ENCODE results near the gene GLO1.
"Not testable (repeated sequence)": the region's sequence is repeated elsewhere in the genome, so short reads cannot be mapped to it uniquely, and the experiment has no call there.

Gene GLO1

DNA sequence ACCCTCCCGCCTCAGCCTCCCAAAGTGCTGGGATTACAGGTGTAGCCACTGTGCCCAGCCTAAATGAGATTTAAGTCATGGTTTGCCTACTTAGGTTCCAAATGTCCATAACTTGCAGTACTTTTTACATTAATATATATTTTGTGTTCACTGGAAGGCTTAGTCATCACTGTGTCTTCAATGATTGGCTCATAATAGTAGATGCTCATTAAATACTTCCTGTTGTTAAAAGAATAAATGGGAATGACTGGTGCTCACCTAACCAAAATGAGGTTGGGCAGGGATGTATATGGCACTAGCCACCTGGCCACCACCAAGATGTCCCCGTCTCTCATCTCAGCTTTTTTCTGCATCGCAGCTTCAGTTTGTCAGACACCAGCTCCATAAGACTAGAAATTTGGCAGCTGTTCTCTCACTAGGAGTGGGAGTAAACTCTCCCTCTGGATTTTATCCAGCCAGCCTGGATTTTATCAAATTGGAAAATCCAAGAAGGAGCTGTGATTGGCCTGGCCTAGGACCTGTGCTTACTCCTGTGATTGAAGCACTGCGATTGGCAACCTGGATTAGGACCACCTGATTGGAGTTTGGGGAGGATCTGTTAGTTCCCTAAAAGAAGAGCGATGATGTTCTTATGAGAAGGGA lies 1.1 kb upstream of the GLO1 start:
- no peak for DNase-seq

DNA sequence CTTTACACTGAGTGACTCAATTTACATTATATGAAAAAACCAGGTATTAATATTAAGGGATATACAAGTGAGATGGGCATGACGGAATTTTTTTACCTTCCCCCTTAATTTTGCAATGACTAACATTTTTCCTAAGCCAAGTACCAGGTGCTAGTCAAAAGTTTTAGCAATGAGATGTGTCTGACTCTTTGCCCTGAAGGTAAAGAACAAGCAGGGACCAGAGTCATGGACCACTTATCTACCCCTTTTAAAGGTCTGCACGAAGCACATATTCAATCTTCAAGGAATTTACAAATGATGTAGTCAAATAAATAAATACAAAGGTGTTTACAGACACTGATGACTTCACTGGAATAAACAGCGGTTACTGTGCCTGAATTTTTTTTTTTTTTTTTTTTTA lies 1.4 kb downstream of the GLO1 start:
- no peak for DNase-seq

DNA sequence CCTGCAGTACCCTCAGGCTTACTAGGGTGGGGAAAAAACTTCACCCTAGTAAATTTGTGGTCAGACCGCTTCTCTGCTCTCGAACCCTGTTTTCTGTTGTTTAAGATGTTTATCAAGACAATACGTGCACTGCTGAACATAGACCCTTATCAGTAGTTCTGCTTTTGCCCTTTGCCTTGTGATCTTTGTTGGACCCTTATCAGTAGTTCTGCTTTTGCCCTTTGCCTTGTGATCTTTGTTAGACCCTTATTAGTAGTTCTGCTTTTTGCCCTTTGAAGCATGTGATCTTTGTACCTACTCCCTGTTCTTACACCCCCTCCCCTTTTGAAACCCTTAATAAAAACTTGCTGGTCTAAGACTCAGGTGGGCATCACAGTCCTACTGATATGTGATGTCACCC lies 3.2 kb downstream of the GLO1 start:
- not testable (repeated sequence) for DNase-seq

DNA sequence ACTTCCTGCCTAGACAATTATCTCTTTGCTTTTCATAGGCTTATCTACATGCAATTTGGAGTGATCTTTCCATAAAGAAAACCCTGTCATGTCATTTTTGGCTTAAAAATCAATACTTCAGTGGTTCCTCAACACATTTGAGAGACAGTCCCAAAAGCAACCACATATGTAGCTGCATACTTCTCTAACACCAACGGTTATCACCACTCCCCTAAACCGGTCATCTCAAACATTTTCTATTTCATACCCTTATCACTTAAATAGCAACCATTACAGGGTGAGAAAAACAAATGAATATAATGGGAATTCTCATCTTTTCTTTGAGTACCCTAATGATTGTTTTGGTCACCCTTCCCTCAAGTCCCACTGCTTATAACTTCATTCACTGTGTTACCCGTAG lies 5.1 kb downstream of the GLO1 start:
- no peak for DNase-seq

DNA sequence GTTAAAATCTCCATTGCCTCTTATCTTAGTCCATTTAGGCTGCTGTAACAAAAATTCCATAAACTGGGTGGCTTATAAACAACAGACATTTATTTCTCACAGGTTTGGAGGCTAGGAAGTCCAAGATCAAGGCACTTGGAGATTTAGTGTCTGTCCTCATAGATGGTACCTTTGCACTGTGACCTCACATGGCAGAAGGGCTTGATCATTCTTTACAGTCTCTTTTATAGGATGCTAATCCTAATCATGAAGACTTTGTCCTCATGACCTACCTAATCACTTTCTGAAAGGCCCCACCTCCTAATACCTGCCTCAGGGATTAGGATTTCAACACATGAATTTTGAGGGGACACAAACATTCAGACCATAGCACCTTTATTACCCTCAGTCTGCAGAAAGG lies 6.6 kb downstream of the GLO1 start:
- DNase-seq = no peak

DNA sequence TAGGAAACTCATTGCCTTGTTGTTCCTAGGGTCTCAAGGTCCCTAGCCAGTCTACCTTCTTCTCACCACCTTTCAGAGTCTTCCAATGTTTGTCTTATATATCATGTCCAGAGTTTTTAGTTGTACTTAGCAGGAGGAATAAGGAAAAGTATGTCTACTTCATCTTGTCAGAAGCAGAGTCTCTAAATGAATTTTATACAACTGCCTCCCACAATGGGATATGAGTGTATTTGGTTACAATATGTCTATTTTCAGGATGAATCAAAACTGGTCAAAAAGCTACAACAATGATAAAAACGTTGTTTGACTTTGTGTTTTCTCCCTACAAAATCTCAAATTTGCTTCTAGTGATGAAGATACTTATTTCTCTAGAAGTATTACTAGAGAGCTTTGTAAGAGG lies 7.0 kb downstream of the GLO1 start:
- no peak for DNase-seq

DNA sequence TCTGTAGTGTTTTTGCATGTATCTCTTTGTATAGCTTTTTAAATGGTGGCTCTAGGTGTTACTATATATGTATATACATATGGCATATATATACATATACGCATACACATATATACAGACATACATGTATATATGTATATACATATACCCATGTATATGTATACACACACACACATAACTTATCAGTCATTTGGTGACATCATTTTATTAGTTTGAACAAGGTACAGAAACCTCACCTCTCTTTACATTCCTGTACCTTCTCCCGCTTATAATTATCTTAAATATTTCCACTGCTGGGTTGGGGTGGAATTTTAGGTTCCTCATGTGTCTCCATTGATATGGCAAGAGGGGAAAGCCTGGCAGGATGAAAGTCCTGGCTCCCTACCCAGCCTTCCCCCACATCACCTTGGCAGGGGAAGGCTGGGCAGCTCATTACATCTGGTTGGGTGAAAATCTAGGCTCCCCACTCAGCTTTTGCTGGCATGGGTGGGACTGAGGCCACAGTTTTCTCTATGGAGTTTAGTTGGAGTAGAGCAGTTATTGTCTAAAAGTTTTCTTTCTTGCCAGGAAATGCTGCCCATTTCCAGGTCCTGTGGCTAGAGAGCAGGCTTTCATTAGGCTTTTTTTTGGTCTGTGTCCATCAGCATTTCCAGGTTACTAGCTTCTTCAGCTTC lies 7.6 kb downstream of the GLO1 start:
- no peak for DNase-seq

DNA sequence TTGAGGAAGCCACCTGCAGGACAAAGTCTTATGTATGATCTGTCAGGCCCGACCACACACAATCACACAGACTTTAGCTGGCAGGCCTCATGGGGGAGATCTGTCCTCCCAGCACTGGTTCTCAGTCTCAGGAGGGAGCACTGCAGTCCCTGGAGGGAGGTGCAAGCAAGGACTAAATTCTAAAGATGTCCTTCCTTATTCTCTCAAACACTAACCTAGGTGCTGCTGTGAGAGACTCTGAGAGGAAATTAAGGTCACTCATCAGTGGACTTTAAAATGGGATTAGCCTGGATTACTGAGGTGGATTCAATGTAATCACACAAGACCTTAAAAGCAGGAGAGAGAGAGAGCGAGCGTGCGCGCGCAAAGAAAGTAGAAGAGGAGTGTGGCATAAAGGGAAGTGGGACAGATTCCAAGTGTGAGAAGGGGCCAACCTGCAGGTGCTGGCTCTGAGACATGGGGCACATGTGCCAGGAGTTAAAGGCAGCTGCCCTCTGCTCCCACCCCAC lies 14.3 kb downstream of the GLO1 start:
- DNase-seq = no peak

DNA sequence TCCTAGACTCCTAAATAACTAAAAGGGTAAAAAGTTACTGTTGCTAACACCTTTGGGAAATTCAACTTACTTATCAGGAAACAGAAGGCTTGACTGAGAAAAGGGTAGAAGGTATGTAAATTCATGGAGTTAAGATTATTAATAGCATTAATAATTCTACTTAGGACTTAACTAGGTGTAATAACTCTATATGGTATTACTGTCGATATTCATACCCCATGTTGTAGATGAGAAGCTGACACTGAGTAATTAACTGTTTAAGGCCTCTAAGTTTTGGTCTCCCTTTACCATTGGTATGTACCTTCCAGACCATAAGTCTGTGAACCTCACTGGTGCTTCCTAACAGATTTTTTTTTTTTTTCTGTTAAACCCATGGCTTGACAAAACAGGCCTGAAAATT lies 15.4 kb downstream of the GLO1 start:
- DNase-seq = no peak

DNA sequence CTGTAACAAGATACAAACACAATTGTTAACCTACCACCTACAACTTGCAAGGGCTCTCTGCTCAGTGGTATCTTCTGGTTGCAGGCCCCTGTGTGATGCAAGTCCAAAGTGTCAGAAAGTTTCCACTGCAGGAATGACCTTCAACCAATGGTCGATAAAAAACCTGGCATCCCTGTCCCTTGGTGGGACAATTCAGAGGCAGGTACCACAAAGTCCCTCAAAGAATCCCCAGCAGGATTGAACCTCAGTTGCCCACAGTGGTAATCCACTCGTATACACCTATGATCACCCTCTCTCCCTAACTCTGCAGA lies 15.9 kb downstream of the GLO1 start:
- DNase-seq = no peak

DNA sequence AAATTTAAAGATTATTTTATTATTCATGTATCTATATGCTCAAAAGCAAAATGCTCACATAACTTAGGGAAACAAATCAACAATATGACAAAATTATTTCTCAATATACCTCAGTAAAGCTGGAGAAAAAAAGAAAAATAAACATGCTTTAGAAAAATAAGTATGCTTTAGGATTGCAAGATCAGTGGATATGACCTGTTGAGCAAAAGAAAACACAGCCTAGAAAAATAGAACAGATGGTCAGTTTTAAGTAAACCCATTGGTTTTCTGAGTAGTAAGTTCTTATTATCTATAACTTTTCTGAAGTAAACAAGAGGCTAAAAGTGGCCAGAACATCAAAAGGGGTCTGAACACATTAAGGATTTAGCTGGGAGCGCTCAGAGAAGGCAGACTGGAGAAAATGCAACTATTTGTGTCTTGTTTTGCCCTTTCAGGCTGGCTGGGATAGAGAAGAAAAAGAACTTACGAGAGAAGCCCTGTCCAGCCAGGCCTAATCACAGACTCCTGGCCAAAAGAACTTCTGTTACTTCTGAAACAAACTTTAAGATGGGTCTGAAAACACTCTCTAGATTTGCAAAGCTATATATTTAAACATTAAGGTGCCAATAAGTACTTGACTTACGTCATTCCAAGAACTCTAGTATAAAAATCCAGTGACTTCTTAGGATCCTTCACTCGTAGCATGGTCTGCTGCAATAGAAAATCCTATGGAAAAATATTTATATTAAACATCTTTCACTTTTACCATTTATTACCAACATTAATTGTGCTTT lies 16.5 kb downstream of the GLO1 start:
- no peak for DNase-seq

DNA sequence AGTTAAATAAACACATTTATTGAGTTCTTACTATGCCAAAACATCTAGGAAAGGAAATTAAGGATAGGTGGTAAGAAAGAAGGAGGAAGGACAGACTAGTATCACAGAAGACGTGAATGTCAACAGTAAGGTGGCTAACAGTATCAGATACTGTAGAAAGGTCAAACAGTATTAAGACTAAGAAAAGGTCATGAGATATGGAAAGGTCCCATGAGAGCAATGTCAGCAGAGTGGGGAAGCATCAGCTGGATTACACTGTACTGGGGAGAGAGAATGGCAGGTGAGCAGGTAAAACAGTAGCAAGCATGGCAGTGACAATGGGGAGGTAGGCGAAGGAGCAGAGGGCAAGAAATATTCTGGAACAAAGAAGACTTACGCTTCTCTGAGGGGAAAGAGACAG lies 18.0 kb downstream of the GLO1 start:
- DNase-seq = no peak

DNA sequence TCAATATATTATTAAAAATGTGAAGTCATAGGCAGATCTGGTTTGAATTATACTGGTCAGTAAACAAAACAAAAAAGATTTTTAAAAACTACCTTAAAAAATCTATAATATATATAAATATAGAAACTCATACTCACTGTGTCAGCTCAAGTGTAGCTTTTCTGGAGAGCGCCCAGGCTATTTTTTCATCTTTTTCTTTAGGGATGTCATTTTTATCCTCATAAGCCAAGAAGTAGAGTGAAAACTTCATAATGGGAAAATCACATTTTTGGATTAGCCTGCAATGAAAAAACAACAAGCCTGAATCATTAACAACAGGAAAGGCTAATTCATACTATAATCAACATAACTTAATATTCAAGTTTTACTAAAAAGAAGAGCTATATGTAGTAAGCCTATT lies 18.7 kb downstream of the GLO1 start:
- DNase-seq = no peak

DNA sequence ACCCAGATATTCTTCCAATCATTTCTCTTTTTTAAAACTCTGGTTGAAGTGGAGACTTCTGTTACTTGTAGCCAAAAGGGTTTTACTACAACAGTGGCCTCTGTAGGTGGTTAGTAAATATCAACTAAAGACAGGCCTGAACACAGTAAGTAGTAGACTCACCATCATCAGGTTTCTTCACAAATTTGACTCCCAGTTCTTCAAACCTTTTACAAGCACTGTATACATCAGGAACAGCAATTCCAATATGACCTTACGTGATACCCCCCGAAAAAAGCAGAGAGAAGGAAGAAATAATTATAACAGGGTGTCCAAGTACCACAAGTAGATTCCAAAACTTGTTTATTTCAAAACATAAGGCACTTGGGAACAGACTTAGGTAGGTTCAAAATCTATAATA lies 21.1 kb downstream of the GLO1 start:
- DNase-seq = no peak

DNA sequence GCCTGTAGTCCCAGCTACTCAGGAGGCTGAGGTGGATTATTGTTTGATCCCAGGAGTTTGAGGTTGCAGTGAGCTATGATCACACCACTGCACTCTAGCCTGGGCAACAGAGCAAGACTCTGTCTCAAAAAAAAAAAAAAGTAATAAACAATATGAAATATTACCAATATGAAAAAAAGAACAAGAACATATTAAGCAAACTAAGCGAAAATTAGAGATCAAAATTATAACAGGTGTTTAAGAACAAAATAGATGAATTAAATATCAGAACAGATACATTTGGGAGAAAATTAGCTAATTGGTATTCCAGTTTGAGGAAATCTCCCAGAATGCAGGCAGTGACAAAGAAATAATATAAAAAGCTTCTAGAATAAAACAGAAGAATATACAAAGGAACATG lies 23.3 kb downstream of the GLO1 start:
- no peak for DNase-seq

DNA sequence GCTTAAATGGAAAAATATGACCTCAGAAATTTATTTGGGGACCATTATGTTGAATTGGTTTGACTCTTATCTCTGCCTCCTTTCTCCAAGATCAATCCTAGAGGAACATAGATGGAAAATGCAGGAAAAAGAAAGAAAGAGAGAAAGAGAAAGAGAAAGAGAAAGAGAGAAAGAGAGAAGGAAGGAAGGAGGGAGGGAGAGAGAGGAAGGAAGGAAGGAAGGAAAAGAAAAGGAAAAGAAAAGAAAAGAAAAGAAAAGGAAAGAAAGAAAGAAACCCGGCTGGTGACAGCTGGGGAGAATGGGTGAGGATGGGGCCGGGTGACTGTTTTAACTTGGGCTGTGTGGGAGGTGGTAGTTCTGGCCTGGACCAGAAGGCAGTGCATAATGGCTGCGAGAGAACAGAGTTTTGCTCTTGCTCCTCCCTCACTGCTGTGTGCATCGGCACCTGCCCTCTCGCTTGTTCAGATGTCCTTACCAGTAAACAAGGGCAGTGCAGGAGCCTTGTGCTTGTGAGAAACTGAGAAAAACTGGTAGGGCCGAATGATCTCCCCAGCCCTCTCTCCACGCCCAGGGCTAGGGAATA lies 24.7 kb downstream of the GLO1 start:
- DNase-seq = no peak

DNA sequence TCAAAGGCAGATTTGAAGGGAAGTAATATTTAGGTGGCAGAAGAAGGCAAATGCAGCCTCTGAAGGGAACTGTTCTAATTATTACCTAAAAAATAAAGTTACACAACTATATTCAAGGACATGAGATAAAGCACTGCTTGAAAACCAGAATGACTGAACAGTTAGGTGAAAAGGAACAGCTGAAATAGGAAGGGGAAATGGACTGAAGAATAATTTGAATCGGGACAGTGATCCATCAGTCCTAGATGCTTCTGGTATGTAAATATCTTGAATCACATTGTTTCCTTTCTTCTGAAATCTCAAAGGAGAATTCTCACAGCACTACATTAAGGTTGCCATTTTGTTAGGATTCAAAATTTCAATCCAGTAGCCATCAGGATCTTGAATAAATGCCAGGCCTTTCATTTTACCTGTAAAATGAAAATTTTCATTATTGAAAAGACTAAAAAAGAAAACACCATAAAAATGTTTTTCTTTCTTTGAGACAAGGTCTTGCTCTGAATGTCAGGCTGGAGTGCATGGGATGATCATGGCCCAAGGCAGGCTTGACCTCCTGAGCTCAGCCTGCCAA lies 25.9 kb downstream of the GLO1 start:
- no peak for DNase-seq

DNA sequence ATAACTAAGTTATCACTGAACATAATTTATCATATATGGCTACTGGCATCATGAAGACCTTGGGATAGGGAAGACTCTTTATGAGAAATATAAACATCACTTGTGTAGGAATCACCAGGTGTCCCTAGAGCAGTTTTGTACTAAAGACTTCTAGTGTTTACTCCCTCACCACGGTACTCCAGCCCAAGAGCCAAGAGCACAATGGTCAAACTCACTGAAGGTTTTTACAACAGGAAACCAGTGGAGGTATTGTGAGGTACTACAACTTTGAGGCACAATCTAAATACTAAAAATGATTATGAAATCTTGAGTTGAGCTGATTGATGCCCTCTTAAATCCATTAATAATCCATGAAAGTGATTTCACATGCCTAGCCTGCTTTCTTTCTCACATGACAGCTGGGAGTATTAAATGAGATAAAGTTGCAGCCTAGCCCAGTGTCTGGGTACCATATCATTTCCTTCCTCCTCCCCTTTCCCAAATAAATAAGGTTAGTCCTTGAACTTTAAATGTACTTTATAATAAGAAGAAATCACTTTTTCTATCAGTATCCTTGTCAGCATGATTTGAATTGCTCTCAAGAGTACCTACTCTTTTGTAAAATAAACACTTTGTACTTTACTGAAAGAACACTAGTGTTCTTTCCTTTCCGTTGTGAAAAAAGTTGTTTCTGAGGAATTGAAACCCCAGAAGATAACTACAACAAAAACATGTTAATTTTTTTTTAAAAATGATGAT lies 26.5 kb downstream of the GLO1 start:
- no peak for DNase-seq

DNA sequence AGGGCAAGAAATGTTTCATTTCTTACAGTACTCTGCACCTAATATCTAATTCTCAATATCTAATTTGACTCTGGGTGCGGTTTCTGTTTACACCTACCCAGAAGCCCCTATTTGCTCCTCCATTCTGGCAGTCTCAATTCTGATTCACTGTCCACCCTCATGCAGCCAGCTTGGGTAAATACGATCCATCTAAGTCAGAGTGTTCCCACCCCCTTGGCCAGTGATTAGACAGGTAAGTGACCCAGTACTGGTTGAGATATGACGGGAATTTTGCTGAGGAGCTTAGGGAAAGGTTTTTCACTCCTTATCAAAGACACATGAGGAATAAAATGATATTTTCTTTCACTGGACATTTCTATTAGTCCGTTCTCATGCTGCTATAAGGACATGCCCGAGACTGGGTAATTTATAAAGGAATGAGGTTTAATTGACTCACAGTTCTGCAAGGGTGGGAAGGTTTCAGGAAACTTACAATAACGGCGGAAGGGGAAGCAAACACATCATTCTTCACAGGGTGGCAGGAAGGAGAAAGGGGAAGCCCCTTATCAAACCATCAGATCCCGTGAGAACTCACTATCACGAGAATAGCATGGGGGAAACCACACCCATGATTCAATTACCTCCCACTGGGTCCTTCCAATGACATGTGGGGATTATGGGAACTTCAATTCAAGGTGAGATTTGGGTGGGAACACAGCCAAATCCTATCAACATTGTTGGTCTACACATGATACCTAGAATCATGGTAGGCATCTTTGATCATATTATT lies 29.4 kb downstream of the GLO1 start:
- DNase-seq = no peak

DNA sequence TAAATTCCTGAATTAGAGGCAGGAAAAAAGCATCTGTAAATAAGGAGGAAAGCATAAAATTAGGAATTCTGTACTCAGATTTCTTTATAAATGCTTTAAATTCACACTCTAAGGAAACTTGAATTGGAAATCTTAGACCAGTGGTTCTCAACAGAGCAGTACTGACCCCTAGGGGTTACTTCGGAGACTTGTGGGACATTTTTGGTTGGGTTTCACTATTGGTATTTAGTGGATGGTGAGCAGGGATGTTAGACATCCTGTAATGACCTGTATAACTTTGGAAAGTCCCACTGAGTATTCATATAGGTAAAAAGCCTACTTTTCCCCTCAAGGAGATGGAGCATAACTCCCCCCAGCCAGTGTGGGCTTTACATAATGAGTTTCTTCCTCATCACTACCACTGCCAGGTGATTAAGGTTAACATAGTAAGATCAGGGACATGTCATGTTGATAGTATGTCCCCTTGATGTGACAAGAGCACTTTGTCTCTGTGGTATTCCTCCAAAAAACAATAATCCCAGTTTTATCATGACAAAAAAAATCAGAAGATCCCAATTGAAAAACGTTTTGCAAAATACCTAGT lies 31.0 kb downstream of the GLO1 start:
- DNase-seq = no peak

DNA sequence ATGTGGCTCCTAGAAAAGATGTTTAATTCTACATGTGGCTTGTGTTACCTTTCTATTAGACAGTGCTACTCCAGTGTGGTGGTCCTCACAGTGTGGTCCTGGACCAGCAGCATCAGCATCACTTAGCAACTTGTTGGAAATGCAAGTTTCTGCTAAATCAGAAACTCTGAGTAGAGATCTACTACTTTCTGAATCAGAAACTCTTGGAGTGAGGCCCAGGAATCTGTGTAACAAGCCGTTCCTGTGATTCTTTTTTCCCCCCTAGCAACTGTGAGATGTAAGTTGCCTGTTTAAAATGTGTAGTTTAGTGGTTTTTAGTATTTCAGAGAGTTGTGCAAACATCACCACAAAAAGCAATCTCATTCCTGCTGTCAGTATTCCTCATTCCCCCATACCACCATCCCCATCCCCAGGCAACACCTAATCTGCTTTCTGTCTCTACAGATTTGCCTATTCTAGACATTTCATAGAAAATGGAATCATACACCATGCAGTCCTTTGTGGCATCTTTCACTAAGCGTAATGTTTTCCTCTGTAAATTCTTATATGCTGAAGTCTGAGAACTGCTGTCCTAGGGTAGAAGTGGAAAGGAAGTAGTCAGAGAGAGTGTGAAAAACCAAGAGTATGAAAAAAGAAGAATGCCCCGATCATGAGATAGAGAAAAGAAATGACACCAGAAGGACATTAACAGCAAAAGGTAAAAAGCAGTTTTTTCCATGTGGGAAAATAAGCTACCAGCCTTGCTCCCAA lies 44.4 kb downstream of the GLO1 start:
- no peak for DNase-seq
